ENCODE data around the gene CFAP157. TPM values are rescaled to one million over a fixed set of nuclear protein-coding genes. Genes with fewer than 3 reads are reported as not detected.

The CFAP157 gene
- total RNA-seq, 1 experiment from 2014 or later, result 0.22 TPM

GRCh38 chr9:127754099-127755060 lies 47.6 kb downstream of the CFAP157 start:
- no peaks in the 10 kb centered on the region for H3K36me3 ChIP-seq (ENCODE audit: control insufficient read depth in 1 of 2, insufficient read depth in 2 of 2, low read length in 2 of 2)
- no peak overlapping the region for H3K4me2 ChIP-seq (ENCODE audit: low read length)
- intact Hi-C loops (cut with micrococcal nuclease), result no loop called here
- H3K4me3 ChIP-seq (replicated peaks in 1 of 2; ENCODE audit: low read depth in 1 of 2, low read length in 2 of 2), result no peak overlapping the region
- TF ChIP-seq EZH2 (IDR thresholded peaks at IDR 0.05) (no peak), FOSL1 (IDR thresholded peaks at IDR 0.05; ENCODE audit: low read depth) (no peak), SIN3A (IDR thresholded peaks at IDR 0.05; ENCODE audit: low read depth) (no peak), TCF7L2 (IDR thresholded peaks at IDR 0.05; ENCODE audit: borderline replicate concordance, extremely low read depth, insufficient read depth, insufficient read length) (no peak), ZBTB33 (IDR thresholded peaks at IDR 0.05; ENCODE audit: extremely low read depth, insufficient replicate concordance, low read length) (no peak), SP1 (IDR thresholded peaks at IDR 0.05; ENCODE audit: low read depth) (no peak), CBX3 (IDR thresholded peaks at IDR 0.05; ENCODE audit: low read depth) (no peak), EGR1 (IDR thresholded peaks at IDR 0.05; ENCODE audit: low read depth) (no peak), MAX (IDR thresholded peaks at IDR 0.05) (no peak), RAD21 (IDR thresholded peaks at IDR 0.05; ENCODE audit: low read depth) (no peak)
- TF ChIP-seq, protein P1, sequence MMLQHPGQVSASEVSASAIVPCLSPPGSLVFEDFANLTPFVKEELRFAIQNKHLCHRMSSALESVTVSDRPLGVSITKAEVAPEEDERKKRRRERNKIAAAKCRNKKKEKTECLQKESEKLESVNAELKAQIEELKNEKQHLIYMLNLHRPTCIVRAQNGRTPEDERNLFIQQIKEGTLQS (IDR thresholded peaks at IDR 0.05), result no peak
- TF ChIP-seq, protein P2, sequence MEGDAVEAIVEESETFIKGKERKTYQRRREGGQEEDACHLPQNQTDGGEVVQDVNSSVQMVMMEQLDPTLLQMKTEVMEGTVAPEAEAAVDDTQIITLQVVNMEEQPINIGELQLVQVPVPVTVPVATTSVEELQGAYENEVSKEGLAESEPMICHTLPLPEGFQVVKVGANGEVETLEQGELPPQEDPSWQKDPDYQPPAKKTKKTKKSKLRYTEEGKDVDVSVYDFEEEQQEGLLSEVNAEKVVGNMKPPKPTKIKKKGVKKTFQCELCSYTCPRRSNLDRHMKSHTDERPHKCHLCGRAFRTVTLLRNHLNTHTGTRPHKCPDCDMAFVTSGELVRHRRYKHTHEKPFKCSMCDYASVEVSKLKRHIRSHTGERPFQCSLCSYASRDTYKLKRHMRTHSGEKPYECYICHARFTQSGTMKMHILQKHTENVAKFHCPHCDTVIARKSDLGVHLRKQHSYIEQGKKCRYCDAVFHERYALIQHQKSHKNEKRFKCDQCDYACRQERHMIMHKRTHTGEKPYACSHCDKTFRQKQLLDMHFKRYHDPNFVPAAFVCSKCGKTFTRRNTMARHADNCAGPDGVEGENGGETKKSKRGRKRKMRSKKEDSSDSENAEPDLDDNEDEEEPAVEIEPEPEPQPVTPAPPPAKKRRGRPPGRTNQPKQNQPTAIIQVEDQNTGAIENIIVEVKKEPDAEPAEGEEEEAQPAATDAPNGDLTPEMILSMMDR (IDR thresholded peaks at IDR 0.05 in 2 of 3, conservative IDR thresholded peaks at IDR 0.05 in 1 of 3; ENCODE audit: borderline replicate concordance in 1 of 3, insufficient read depth in 1 of 3, low read depth in 2 of 3, low read length in 2 of 3), result no peak
- no peak overlapping the region for H3K9ac ChIP-seq (ENCODE audit: low read length)
- no peaks in the 10 kb centered on the region for H3K4me1 ChIP-seq (ENCODE audit: control insufficient read depth in 1 of 2, insufficient read depth in 2 of 2, low read length in 2 of 2)
- ATAC-seq, result peak; percentile 87
- H3K79me2 ChIP-seq (ENCODE audit: insufficient read depth, low read length), result no peaks in the 10 kb centered on the region
- H3K27me3 ChIP-seq (ENCODE audit: insufficient read depth, low read length), result no peaks in the 10 kb centered on the region
- CTCF ChIA-PET, result no interaction called here
- POLR2A ChIA-PET, result no interaction called here
- H3K9me2 ChIP-seq (ENCODE audit: insufficient read depth), result no peaks in the 10 kb centered on the region
- no peaks in the 10 kb centered on the region for H4K20me1 ChIP-seq (ENCODE audit: insufficient read depth)
- DNase-seq (ENCODE audit: low read depth, low spot score), result no peak
- H2AFZ ChIP-seq (ENCODE audit: low read depth, low read length, poor library complexity, severe bottlenecking), result no peak overlapping the region
- RAD21 ChIA-PET (ENCODE audit: low non-redundant PET in 1 of 2, low total read pairs in 2 of 2, uncharacterized antibody in 2 of 2, unreplicated experiment in 2 of 2), result no interaction called here
- no peaks in the 10 kb centered on the region for H3K9me3 ChIP-seq (ENCODE audit: control insufficient read depth in 1 of 2, insufficient read depth in 1 of 2, low read depth in 1 of 2, low read length in 2 of 2)
- H3K27ac ChIP-seq (ENCODE audit: low read depth, low read length), result no peak overlapping the region
- BruUV-seq (replicated peaks), result no TSS peak
